Caco-2 (cell line): ENCODE measurements around the gene MTERF1. TPM values are rescaled to one million over a fixed set of nuclear protein-coding genes. Genes with fewer than 3 reads are reported as not detected.

Experiments
- Bru-seq: library from RNA; stranded (reverse); fragments of 400-500 nt; gene quantifications from one replicate; lab custom pipeline; 2021; lab: Mats Ljungman, UMichigan
- BruChase-seq, 2 experiments: library from RNA; stranded (reverse); fragments of 400-500 nt; gene quantifications; one replicate each; lab custom pipeline; 2021; lab: Mats Ljungman, UMichigan
- BruUV-seq: library from RNA; stranded (reverse); fragments of 400-500 nt; replicated peaks from 2 replicates; lab custom pipeline; 2021; lab: Mats Ljungman, UMichigan
- CTCF ChIA-PET: fragments of 300-600 bp; sonication (Branson Sonifier 250); formaldehyde crosslinking; loops from one replicate; lab custom pipeline; 2022; ENCODE audit warnings: antibody characterized with exemption; lab: Charles Lee
- POLR2A ChIA-PET: fragments of 300-600 bp; sonication (Branson Sonifier 250); formaldehyde crosslinking; loops from one replicate; lab custom pipeline; 2022; ENCODE audit warnings: antibody characterized with exemption; lab: Charles Lee
- DNase-seq, 2 experiments: peaks; one replicate each; pipeline versions ENCODE4 v3.0.0 to v3.0.0-alpha.2; 2020 to 2022
- H3K27me3 ChIP-seq: replicated peaks from 2 replicates; pipeline ENCODE4 v1.6.0; 2011; ENCODE audit warnings: low read length; ENCODE audit not compliant: control insufficient read depth, insufficient read depth
- H3K36me3 ChIP-seq: 2 replicates; pipeline ENCODE4 v1.5.1; 2011; ENCODE audit warnings: low read length; ENCODE audit not compliant: control insufficient read depth, insufficient read depth
- H3K4me1 ChIP-seq: fragments of 250-450 bp; sonication (Bioruptor Pico); 2 replicates; pipeline ENCODE4 v1.5.1; 2020; ENCODE audit warnings: mild to moderate bottlenecking
- H3K4me3 ChIP-seq: 2 replicates; pipeline ENCODE4 v1.5.1; 2011; ENCODE audit warnings: low read depth, mild to moderate bottlenecking, control low read depth, low read length
- H3K9me3 ChIP-seq: fragments of 250-450 bp; sonication (Bioruptor Pico); 2 replicates; pipeline ENCODE4 v1.5.1; 2020; ENCODE audit warnings: mild to moderate bottlenecking, moderate library complexity
- H3K27ac Mint-ChIP-seq: one replicate; pipeline ENCODE4 v1.8.0; 2022; ENCODE audit warnings: mixed read lengths; ENCODE audit not compliant: unreplicated experiment
- H3K27me3 Mint-ChIP-seq: one replicate; pipeline ENCODE4 v1.8.0; 2022; ENCODE audit warnings: mixed read lengths; ENCODE audit not compliant: insufficient read depth, unreplicated experiment
- H3K36me3 Mint-ChIP-seq: one replicate; pipeline ENCODE4 v1.8.0; 2022; ENCODE audit warnings: mild to moderate bottlenecking, mixed read lengths; ENCODE audit not compliant: insufficient read depth, unreplicated experiment
- H3K4me1 Mint-ChIP-seq: one replicate; pipeline ENCODE4 v1.8.0; 2022; ENCODE audit warnings: low read depth, mixed read lengths; ENCODE audit not compliant: unreplicated experiment
- H3K4me3 Mint-ChIP-seq: one replicate; pipeline ENCODE4 v1.8.0; 2022; ENCODE audit warnings: mild to moderate bottlenecking, moderate library complexity, mixed read lengths; ENCODE audit not compliant: unreplicated experiment
- H3K9me3 Mint-ChIP-seq: one replicate; pipeline ENCODE4 v1.8.0; 2022; ENCODE audit warnings: mixed read lengths; ENCODE audit not compliant: unreplicated experiment
- intact Hi-C: fragments of 100-400 bp; cut with micrococcal nuclease; formaldehyde crosslinking; loops from one replicate; pipeline ENCODE4 v1.10.0; 2022; ENCODE audit not compliant: unreplicated experiment
- long read RNA-seq: library from polyadenylated mRNA; stranded (forward); transcript quantifications from one replicate; pipeline ENCODE4 v2.0.0, GENCODE V29; 2022
- total RNA-seq: library from RNA; stranded (reverse); gene quantifications from 2 replicates; pipeline ENCODE4 v1.2.3, GENCODE V29; 2022
- TF ChIP-seq, protein P1 (sequence below), 2 experiments: fragments of 200-600 bp in 1 of 2; IDR thresholded peaks; 1 replicate in 1 of 2; 2 replicates in 1 of 2; pipeline versions ENCODE4 v1.5.1 to v1.8.0; 2011 to 2022; ENCODE audit warnings: antibody characterized with exemption in 1 of 2, control low read depth in 1 of 2, inconsistent platforms in 1 of 2, low read depth in 1 of 2, low read length in 1 of 2, mild to moderate bottlenecking in 1 of 2, moderate library complexity in 1 of 2; ENCODE audit not compliant: insufficient read depth in 1 of 2, severe bottlenecking in 1 of 2, unreplicated experiment in 1 of 2

Gene MTERF1, protein sequence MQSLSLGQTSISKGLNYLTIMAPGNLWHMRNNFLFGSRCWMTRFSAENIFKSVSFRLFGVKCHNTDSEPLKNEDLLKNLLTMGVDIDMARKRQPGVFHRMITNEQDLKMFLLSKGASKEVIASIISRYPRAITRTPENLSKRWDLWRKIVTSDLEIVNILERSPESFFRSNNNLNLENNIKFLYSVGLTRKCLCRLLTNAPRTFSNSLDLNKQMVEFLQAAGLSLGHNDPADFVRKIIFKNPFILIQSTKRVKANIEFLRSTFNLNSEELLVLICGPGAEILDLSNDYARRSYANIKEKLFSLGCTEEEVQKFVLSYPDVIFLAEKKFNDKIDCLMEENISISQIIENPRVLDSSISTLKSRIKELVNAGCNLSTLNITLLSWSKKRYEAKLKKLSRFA
- 16.2 and 16.9 TPM in 2 replicates for total RNA-seq
- Bru-seq, nascent RNA, result percentile 95 among the genes with signal in this experiment
- BruChase-seq, experiment 1, labeled RNA remaining after a 2-hour chase, result percentile 96 among the genes with signal in this experiment
- BruChase-seq, experiment 2, labeled RNA remaining after a 6-hour chase, result percentile 85 among the genes with signal in this experiment
- long read RNA-seq, transcript MTERF1-204 (2 exons, 720 nt), result minor isoform, 6 of 64 reads
- long read RNA-seq, transcript MTERF1-201 (3 exons, 1,997 nt), result major isoform, 38 of 64 reads
- long read RNA-seq, partial matches to known transcripts, result 1 of 64 reads
- long read RNA-seq, other reads (novel, unspliced or antisense), result 12 of 64 reads

DNA sequence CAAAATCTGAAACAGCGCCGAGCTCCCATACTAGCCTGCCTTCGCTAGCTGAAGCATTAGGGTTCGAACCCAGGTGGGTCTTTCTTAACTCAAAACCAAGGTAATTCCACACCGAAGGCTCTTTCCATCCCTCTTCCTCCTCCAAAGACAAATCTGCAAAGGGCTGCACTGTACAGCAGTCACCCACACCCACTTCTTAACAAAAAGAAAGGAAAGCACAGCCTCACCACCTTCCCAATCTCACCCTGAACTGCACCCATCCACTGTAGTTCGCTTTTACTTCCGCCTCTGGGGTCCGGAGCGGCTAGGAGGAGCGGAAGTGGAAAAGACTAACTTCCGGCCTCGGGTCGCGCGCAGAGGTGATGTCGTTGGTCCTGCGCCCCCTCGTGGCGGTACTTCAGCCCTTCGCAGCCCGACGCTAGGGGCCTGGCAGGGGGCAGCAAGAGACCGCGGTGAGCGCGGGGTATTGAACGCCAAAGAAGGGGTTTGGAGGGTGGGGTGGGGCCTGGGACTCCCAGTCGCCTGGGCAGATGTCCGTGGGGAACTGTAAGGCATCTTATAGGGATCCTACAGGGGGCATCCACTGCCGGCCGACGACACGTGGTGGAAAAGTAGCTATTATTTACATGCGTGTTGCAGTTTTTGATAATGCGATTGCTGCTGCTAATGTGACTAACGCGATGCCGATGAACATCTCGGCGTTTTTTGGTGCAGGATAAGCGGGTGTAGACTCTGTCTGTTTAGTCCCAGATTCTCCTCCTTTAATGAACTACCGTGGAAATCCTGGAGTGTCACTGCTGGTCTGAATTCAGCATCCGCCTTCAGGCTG lies at the start of gene MTERF1:
TSS of gene MTERF1 (minus strand) at position 290 of the 829 bp plus-strand sequence. CDS start 619 bp downstream, outside the sequence.
- H3K9me3 ChIP-seq, result no peaks in the 10 kb centered on the region
- BruUV-seq, result no TSS peak
- Mint-ChIP-seq H3K9me3 (no peaks in the 10 kb centered on the region), H3K4me1 (no peaks in the 10 kb centered on the region), H3K4me3 (peak within 1 kb of the TSS; percentile 90), H3K27me3 (no peaks in the 10 kb centered on the region), H3K36me3 (peaks cover 15% of the 10 kb centered on the region), H3K27ac (peak within 1 kb of the TSS; percentile 86)
- H3K36me3 ChIP-seq, result no peaks in the 10 kb centered on the region
- H3K4me3 ChIP-seq, result peak within 1 kb of the TSS; percentile 51
- TF ChIP-seq, protein P1, sequence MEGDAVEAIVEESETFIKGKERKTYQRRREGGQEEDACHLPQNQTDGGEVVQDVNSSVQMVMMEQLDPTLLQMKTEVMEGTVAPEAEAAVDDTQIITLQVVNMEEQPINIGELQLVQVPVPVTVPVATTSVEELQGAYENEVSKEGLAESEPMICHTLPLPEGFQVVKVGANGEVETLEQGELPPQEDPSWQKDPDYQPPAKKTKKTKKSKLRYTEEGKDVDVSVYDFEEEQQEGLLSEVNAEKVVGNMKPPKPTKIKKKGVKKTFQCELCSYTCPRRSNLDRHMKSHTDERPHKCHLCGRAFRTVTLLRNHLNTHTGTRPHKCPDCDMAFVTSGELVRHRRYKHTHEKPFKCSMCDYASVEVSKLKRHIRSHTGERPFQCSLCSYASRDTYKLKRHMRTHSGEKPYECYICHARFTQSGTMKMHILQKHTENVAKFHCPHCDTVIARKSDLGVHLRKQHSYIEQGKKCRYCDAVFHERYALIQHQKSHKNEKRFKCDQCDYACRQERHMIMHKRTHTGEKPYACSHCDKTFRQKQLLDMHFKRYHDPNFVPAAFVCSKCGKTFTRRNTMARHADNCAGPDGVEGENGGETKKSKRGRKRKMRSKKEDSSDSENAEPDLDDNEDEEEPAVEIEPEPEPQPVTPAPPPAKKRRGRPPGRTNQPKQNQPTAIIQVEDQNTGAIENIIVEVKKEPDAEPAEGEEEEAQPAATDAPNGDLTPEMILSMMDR (IDR thresholded peaks at IDR 0.05; ENCODE audit: insufficient read depth in 1 of 2, low read depth in 1 of 2, low read length in 1 of 2, severe bottlenecking in 1 of 2, unreplicated experiment in 1 of 2), result peak; percentile 97 to 100
- ChIA-PET POLR2A (no interaction called here), CTCF (interaction anchor here (0.6 to 2.3 kb wide), 13 partner anchors 12 to 567 kb away, joined by 3 to 14 read pairs (median 4); partner anchors contain the start of genes AKAP9, CYP51A1 and GATAD1)
- peak; percentile 94 to 96 for DNase-seq
- no peaks in the 10 kb centered on the region for H3K4me1 ChIP-seq
- H3K27me3 ChIP-seq, result no peaks in the 10 kb centered on the region
- intact Hi-C loops, result loop anchor here (1.0 to 5.0 kb wide), 8 partner anchors 50 to 582 kb away; partner anchors contain the start of genes AKAP9, CYP51A1 and GATAD1

DNA sequence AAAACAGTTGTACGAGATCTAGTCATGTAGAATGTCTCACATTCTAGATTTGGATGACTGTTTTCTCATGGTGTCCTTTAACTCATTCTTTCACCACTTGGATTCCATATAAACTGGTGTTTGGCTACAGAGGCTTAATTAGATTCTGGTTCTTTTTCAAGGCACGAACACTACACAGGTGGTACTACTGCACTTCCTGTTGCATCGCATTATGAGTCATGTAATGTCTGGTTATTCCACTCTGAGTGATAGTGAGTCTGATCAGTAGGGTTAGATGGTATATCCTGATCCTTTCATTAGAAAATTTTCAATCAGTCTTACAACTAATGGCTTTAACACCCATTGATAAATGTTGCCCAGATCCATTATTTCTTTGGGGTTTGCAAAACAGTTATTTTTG lies 49.0 kb upstream of the MTERF1 start:
- ChIA-PET CTCF (no interaction called here), POLR2A (no interaction called here)
- no peak overlapping the region for H3K4me3 Mint-ChIP-seq
- TF ChIP-seq, protein P1 (IDR thresholded peaks at IDR 0.05; ENCODE audit: insufficient read depth in 1 of 2, low read depth in 1 of 2, low read length in 1 of 2, severe bottlenecking in 1 of 2, unreplicated experiment in 1 of 2), result no peak
- no peaks in the 10 kb centered on the region for H3K27me3 ChIP-seq
- BruUV-seq, result no TSS peak
- no peaks in the 10 kb centered on the region for H3K27me3 Mint-ChIP-seq
- H3K4me1 Mint-ChIP-seq, result no peaks in the 10 kb centered on the region
- H3K9me3 ChIP-seq, result no peaks in the 10 kb centered on the region; the same call in 1 of the 2 replicates
- H3K36me3 Mint-ChIP-seq, result no peaks in the 10 kb centered on the region
- no peaks in the 10 kb centered on the region; the same call in 1 of the 2 replicates for H3K4me1 ChIP-seq
- no peak for DNase-seq
- no peaks in the 10 kb centered on the region for H3K9me3 Mint-ChIP-seq
- H3K27ac Mint-ChIP-seq, result no peak overlapping the region
- H3K36me3 ChIP-seq, result no peaks in the 10 kb centered on the region
- intact Hi-C loops, result no loop called here
- H3K4me3 ChIP-seq, result no peak overlapping the region
